SK-N-MC (cell line): Measurements from ENCODE around the gene KCNC4.

Experiments
- DNase-seq: peaks from one replicate; pipeline ENCODE4 v3.0.0-alpha.2; 2011; ENCODE audit warnings: low read depth, low spot score
- H3K27ac ChIP-seq: fragments of 200-600 bp; sonication (generic); 2 replicates; pipeline ENCODE4 v1.5.1; 2016; ENCODE audit warnings: mixed run types
- H3K36me3 ChIP-seq: fragments of 200-600 bp; sonication (generic); 2 replicates; pipeline ENCODE4 v1.6.1; 2017; ENCODE audit warnings: antibody characterized with exemption, low read length, mixed read lengths; ENCODE audit not compliant: insufficient read depth
- H3K4me3 ChIP-seq: fragments of 200-600 bp; sonication (generic); 2 replicates; pipeline ENCODE4 v1.5.1; 2016
- H3K9ac ChIP-seq: fragments of 200-600 bp; sonication (generic); 2 replicates; pipeline ENCODE4 v1.8.0; 2017; ENCODE audit warnings: mixed run types, mixed read lengths; ENCODE audit not compliant: insufficient read length
- H3K9me3 ChIP-seq: fragments of 200-600 bp; sonication (generic); 2 replicates; pipeline ENCODE4 v1.6.1; 2017; ENCODE audit warnings: low read depth, mild to moderate bottlenecking, antibody characterized with exemption, low read length, moderate library complexity, mixed read lengths
- EZH2 ChIP-seq: fragments of 200-600 bp; sonication (generic); IDR thresholded peaks from one replicate; pipeline ENCODE4 v1.6.1; 2017; ENCODE audit warnings: antibody characterized with exemption
- FOXP2 ChIP-seq: optimal IDR thresholded peaks from 2 replicates; pipeline ENCODE3; 2011; ENCODE audit warnings: mild to moderate bottlenecking, moderate library complexity; ENCODE audit not compliant: insufficient read depth; ENCODE audit errors: extremely low read length, control extremely low read depth
- POLR2AphosphoS5 ChIP-seq: IDR thresholded peaks from 2 replicates; pipeline ENCODE4 v1.6.1; 2012; ENCODE audit warnings: mild to moderate bottlenecking, low read depth, low read length, borderline replicate concordance

KCNC4 gene

DNA sequence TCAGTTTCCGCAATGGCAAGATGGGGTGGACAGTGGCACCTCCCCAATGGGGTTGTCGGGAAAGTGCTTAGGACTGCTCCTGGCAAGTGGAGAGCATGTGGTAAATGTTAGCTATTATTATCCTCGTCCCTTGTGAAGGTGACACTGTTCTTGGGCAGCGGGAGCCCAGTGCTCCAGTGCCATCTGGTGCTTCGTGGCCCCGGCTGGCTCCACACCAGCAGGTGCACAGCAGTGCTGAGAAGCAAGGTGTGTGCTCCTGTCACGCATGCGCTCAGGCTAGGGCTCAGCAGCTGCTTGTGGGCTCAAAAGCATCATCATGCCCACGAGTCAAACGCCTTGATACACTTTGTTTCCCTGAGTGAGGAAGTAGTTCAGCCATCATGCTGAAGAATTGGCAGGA is 24.9 kb upstream of the KCNC4 start:
- DNase-seq = no peak
- Histone ChIP-seq H3K9me3 (no peaks in the 10 kb centered on the region), H3K36me3 (no peaks in the 10 kb centered on the region), H3K9ac (no peak overlapping the region), H3K27ac (no peak overlapping the region), H3K4me3 (no peak overlapping the region)
- no peak for TF ChIP-seq POLR2AphosphoS5
- no peak for TF ChIP-seq EZH2
- TF ChIP-seq FOXP2 = no peak

DNA sequence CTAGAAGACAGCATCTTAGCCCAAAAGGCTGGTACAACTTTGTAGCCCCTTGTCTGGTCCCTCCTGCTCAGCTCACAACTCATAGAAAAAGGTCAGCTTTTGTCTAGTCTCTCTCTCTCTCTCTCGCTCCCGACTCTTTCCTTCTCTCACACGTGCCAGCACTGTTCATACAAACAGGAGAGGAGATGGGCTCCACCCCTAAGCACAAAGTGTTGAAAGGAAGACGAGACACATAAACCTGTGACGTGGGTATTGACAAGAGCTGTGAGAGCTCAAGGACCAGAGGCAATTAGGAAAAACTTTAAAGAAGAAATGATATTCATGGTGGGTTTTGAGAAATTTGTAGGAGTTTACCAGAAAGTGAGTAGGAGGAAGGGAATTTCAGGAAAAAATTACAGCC is 23.6 kb upstream of the KCNC4 start:
- Histone ChIP-seq H3K27ac (no peak overlapping the region), H3K9me3 (no peaks in the 10 kb centered on the region), H3K4me3 (no peak overlapping the region), H3K9ac (no peak overlapping the region), H3K36me3 (no peaks in the 10 kb centered on the region)
- TF ChIP-seq POLR2AphosphoS5 (no peak), EZH2 (no peak), FOXP2 (no peak)
- no peak for DNase-seq

DNA sequence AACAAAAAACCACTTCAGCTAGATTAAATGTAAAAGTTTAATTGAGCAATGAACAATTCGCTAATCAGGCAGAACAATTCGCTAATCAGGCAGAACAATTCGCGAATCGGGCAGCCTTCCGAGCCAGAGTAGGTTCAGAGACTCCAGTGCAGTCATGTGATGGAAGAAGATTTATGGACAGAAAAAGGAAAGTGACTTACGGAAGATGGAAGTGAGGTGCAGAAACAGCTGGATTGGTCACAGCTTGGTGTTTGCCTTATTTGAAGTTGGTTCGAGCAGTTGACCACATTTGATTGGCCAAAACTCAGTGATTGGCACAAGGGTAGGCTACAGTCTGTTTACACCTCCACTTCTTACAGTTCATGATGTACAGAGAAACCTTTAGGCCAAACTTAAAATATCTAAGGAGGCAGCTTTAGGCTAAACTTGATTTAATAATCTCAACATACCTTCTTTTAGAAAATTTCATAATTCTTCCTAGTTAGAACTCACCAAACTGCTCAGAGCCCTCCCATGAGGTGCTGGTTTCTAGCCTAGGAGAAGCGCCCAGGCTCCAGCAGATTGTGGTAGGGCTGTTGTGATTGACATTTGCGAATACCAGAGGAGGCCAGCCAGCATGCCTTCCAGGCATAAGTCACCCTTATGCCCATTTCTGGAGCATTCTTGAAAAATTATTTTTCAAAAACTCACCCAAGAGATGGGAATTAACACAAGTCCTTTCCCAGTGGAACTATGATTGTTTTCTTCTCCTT is 22.8 kb upstream of the KCNC4 start:
- DNase-seq = no peak
- no peak overlapping the region for H3K9ac ChIP-seq
- no peaks in the 10 kb centered on the region for H3K36me3 ChIP-seq
- no peaks in the 10 kb centered on the region for H3K9me3 ChIP-seq
- no peak overlapping the region for H3K27ac ChIP-seq
- no peak overlapping the region for H3K4me3 ChIP-seq
- TF ChIP-seq POLR2AphosphoS5 (no peak), FOXP2 (no peak), EZH2 (no peak)

DNA sequence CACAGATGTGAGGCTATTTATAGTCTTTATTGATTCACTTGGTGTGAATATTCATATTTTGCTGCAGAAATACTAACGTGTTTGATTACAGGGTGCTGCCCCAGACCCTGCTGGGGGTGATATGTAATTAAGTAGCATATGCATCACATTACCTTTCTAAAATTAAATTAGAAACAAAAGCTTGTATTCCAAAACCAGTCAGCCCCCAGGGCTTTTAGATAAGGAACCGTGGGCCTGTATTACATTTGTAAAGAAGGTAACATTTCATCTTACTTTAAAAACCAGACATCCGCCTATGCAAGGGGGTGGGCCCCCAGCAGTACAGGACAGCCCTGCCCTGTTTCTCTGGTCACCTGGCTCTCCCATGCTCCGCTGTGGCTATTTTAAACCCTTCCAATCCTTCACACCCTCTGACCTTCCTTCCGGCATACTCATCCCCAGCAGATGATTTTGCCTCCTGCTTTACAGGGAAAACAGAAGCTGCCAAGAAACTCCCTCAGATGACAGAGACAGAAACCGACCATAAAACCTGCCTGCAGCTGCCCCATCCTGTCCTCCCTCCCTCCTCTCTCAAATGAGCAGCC is 22.0 kb upstream of the KCNC4 start:
- H3K9ac ChIP-seq = no peak overlapping the region
- TF ChIP-seq POLR2AphosphoS5 = no peak
- TF ChIP-seq EZH2 = no peak
- no peak for TF ChIP-seq FOXP2
- H3K36me3 ChIP-seq = no peaks in the 10 kb centered on the region
- H3K4me3 ChIP-seq = no peak overlapping the region
- no peak for DNase-seq
- no peaks in the 10 kb centered on the region for H3K9me3 ChIP-seq
- H3K27ac ChIP-seq = no peak overlapping the region

DNA sequence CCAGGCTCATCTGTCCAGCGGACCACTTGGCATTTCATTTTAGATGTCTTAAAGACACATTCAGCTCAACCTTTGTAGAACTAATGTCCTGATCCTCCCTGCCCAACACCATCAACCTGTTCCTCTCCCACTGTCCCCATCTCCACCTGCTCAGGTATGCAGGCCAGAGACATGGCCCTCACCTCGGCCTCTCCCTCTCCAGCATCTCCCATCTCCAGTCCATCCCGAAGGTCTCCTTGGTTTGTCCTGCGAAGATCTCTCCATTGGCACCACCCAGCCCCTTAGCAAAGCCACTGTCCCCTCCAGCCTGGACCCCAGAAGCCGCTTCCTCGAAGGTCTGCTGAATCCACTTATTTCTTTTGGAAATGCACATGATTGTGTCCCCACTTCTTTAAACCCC is 20.9 kb upstream of the KCNC4 start:
- Histone ChIP-seq H3K9me3 (no peaks in the 10 kb centered on the region), H3K27ac (no peak overlapping the region), H3K9ac (no peak overlapping the region), H3K4me3 (no peak overlapping the region), H3K36me3 (no peaks in the 10 kb centered on the region)
- no peak for DNase-seq
- TF ChIP-seq EZH2 (no peak), FOXP2 (no peak), POLR2AphosphoS5 (no peak)

DNA sequence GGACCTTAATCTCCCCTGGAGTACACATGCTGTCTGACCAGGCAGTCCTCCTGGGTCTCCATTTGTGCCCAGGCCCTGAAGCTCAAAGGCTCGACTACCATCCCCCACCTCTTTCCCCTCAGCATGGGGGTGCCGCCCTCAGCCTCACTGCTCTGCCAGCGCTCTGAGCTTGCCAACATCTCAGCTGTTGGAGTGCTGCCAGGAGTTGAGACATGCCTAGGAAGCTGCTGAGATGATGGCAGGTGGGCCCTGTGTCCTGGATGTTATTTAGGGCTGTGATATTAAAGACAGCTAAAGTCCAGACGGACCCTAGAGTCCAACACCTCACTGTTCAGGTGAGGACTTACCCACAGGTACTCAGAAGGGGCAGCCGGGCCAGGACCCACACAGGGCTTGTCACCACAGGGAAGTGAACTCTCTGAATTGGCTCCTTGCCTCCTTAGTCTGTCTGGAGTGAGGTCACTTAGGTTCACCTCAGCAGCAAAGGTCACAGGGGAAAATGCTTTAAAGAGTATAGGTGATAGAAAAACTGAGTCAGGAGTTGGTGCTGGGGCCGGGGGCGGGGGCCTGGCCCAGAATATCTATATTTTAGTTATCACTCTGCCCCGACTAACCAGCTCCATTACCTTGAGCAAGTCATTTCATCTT is 19.7 kb upstream of the KCNC4 start:
- Histone ChIP-seq H3K9ac (no peak overlapping the region), H3K27ac (no peak overlapping the region), H3K36me3 (no peaks in the 10 kb centered on the region), H3K9me3 (no peaks in the 10 kb centered on the region), H3K4me3 (no peak overlapping the region)
- DNase-seq = no peak
- no peak for TF ChIP-seq POLR2AphosphoS5
- no peak for TF ChIP-seq FOXP2
- no peak for TF ChIP-seq EZH2

DNA sequence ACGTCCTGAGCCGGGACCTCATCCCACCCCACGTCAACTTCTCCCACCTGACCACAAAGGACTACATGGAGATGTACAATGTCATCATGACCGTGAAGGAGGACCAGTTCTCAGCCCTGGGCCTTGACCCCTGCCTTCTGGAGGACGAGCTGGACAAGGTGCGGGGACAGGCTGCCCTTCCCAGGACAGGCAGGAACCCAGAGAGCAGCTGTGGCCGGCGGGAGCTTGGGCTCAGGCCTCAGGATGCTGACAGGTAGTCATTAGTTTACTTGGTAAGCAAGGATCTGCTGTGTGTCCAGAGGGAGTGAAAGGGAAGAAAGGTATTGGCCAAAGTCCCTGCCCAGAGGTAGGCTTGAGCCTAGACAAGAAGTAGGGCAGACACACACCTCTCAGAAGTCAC is 17.6 kb upstream of the KCNC4 start:
- H3K4me3 ChIP-seq = no peak overlapping the region
- no peaks in the 10 kb centered on the region for H3K36me3 ChIP-seq
- H3K9me3 ChIP-seq = no peaks in the 10 kb centered on the region
- no peak for DNase-seq
- no peak overlapping the region for H3K9ac ChIP-seq
- TF ChIP-seq FOXP2 (no peak), POLR2AphosphoS5 (no peak), EZH2 (no peak)
- H3K27ac ChIP-seq = no peak overlapping the region

DNA sequence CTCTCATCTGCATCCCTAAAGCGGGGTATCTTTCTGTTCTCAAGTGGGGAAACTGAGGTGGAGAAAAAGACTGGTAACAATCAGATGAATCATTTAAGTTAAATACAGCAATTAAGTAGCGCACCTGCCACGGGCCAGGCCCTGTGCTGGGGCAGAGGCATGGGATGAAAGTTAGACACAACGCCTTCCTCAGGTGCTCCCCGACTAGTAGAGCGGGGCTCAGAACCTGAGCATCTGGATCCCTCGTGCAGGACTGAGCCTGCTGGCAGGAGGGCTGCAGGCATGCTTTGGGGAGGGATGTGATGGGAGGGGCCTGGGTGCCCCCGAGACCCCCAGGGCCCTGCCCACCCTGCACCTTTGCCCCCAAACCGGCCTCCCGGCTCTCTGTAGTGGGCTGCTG is 14.9 kb upstream of the KCNC4 start:
- no peak overlapping the region for H3K27ac ChIP-seq
- no peaks in the 10 kb centered on the region for H3K36me3 ChIP-seq
- TF ChIP-seq POLR2AphosphoS5 = no peak
- no peak for TF ChIP-seq FOXP2
- TF ChIP-seq EZH2 = no peak

More for the DNA sequence above, 14.9 kb upstream of the KCNC4 start:
- Histone ChIP-seq H3K4me3 (no peak overlapping the region), H3K9me3 (no peaks in the 10 kb centered on the region), H3K9ac (no peak overlapping the region)
- no peak for DNase-seq
